ENCODE data around the gene SLC35A2. TPM values are rescaled to one million over a fixed set of nuclear protein-coding genes. Genes with fewer than 3 reads are reported as not detected.
A peak's percentile ranks its signal among the peaks of the same experiment; 100 is the strongest.

Gene SLC35A2
- polyA plus RNA-seq (2013, experiment 1 of 2; ENCODE audit: insufficient read length): 30.5 TPM
- 33.3 TPM for polyA plus RNA-seq (2013, experiment 2 of 2; ENCODE audit: insufficient read length)

DNA sequence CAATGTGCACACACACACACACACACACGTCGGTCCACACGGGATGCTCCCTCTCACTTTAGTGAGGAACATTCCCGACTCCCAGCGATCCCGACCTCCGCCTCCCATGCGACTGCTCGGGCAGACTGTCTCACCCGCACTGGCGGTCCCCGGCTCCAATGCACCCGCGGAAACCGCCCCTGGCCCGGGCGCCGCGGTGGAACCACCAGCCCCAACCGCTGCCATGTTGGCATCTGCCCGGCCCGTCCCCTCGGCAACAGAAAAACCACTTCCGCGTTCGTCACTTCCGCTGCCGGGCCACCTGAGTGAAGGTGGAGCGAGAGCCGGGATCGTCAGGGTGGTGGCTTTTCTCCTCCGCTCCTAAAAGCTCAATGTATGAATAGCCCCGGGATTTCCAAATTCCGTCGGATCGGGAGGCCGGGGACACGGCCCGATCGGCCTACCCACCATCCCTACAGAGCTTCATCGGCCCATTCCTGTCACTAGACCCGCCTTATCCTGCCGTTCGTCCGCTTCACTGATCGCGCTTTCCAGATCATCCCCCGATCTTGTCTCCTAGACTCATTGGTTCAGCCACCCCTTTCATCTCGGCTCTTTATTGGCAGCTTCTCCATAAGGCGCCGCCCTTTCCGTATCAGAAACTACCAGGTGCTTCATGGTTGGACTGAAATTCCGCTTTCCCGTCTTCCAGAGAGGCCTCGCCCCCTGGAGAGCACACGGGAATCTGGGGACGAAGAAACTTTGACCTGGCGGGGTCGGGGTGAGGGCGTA, at the start of gene SLC35A2:
Gene SLC35A2, minus strand, starts transcription at position 235 of the 771 bp plus-strand sequence. Its CDS starts 10 bp downstream, at position 225.
- DNase-seq: peak; percentile 61

GRCh38 chrX:48960291-48960690, 48.8 kb upstream of the SLC35A2 start:
- DNase-seq: no peak

DNA sequence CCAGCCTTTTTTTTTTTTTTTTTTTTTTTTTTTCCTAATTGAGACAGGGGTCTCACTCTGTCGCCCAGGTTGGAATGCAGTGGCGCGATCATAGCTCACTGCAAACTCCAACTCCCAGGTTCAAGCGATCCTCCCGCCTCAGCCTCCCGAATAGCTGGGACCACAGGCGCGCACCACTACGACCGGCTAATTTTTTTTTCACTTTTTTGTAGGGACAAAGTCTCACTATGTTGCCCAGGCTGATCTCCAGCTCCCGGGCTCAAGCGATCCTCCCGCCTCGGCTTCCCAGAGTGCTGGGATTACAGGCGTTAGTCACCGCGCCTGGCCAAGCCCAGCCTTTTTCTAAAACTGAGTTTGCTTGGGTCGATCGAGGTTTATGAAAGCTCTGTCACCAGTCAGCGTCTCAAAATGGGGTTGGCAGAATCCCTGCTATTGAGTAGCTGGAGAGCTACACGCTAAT, 47.2 kb upstream of the SLC35A2 start:
- DNase-seq: peak; percentile 62

DNA sequence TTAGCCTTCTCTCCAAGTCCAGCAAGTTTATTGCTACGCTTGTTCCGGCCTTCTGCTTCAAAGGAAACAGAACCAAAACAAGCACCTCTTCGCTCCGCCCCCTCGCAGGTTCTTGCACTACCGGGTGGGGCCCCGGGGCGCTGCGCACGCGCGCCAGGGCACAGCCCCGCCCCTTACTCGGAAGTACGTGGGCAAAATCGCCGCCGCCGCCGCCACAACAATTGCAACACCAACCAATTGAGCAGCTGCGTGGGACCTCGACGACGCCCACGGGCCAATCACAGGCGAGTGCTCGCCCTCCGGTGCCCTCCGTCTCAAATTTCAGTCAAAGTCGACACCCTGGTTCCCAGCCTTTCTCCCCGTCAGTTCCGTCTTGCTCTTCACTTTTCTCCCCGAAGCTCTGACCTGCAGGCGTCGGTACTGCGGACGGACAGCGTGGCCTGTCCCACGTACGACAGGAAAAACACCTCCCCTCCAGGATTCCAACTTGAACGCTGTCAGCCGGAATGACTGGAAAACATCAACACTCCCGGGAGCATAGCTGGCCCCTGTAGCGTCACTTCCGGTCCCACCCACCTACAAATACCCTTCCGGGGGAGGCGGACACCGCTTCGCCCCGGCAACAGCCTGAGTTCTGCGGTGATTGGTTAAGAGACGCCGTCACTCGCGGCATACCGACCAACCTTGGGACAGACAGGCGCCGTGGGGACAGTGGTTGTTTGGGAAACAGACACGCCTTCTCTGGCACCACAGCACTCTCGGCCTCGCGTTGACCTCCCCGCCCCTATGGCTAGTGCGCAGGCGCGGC, 46.6 kb upstream of the SLC35A2 start:
- peak; percentile 99 for DNase-seq

DNA sequence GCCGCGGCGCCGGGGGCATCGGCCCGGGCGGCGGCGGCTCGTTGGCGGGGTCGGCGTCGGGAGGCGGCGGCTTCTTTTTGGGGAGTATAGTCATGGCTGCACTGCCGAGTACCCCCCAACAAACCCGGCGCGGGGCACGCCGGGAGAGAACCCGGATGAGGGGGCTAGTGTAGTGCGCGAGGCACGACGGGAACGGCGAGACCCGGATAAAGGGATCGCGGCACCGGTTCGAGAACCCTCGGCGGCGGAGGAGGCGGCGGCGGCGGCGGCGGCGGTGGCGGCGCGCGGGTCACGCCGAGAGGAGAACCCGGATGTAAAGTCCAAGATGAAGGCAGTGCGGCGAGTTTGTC, 46.0 kb upstream of the SLC35A2 start, which contains the start of gene OTUD5:
Gene OTUD5, minus strand, starts transcription at position 131 of the 350 bp plus-strand sequence. Its CDS starts 37 bp downstream, at position 94.
- DNase-seq: peak; percentile 67

GRCh38 chrX:48956728-48957414, 45.4 kb upstream of the SLC35A2 start:
- no peak for DNase-seq

- no peak for DNase-seq
Observed at GRCh38 chrX:48948589-48948988, 37.1 kb upstream of the SLC35A2 start.

DNA sequence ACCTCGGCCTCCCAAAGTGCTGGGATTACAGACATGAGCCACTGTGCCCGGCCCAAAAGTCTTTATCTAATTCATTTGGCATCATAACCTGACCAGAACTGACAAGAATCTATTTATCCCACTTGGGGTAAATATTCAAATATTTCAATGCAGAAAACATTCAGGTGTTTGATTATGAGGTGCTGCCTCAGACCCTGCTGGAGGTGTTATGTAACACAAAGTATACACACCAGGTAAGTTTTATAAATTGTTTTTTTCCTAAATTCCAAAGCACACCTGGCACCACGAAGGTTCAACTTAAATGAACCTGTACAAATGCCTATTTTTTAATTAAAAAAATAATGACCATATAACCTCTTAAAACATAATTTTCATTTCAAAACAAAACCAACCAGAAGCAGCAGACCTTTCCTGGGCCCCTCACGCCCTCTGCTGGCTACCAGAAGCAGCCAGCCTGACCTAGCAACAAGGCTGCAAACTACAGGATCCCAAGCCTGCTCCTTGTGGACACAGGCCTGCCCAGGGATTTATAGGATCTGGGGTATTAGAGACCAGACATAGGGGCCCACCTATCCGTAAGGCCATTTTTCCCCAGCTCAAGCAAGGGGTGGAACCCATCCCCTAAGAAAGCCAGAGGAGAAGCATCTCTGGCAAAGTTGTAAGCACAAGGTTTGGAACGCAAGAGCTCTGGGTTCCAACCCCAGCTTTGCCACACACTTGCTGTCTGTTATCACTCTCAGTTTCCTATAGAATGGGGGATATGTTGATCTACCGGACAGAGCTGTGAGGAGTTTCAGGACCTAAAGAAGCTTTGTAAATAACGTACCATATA, 34.3 kb upstream of the SLC35A2 start:
- DNase-seq: peak; percentile 14

GRCh38 chrX:48942895-48943294, 31.4 kb upstream of the SLC35A2 start:
- no peak for DNase-seq

- no peak for DNase-seq
Observed at GRCh38 chrX:48940404-48940955, 29.0 kb upstream of the SLC35A2 start.

DNA sequence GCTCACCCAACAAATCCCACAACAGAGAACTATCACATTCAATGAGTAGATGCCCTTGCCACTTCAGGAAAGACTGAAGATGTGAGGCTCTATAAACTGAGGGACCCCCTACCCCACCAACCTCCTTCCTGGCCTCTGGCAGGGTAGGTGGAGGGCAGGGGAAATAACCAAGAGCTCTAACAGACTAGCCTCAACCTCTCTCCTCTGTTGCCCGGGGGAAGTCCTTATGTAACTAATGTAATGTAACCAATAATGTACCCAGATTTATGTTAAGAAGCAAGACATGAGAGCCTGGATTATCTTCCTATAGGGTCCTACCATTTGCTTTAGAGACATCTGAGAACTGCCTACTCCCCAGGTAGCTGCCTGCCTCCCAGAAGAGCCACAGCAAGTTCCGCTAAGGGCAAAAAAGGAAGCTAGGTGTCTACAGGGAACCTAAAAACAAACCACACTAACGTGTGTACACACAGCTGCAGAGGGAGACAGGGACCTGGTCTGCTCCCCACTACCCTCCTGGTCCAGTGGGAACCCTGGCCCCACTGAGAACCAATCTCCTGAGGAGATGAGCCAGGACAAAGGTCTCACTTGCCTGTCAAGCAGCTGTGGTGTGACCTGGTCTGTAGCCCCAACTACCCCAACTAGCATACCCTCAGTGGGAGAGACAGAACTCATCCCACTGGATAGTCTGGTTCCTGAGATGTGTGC, 28.2 kb upstream of the SLC35A2 start:
- no peak for DNase-seq

DNA sequence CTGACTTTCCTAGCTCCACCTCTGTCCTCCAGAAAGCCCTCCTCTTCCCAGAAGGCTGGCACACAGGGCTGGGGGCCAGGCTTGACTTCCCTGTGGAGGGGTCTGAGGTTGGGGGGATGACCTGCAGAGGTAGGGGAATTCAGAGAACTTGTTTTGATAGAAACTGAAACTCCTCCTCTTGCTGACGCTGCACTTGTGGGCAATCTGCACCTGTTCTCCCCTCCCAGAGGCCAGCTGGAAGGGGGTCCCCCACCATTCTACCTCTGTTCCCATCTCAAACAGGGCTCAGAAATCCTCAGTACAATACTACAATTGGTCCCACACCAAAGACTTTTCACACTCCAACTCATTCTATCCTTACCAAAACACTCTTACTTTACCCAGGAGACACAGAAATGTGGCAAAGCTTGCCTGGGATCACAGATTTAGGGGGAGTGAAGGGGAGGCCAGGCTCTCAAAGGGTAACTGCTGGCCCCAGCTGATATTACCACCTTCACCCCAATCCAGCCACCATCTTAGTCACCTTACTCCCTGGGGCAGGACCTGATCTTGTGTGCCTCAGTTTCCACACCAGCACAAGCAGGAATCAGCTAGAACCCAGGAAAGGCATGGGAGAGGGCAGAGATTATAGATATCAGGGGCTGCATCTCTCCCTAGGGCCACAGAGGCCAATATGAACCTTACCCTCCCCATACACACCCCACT, 27.4 kb upstream of the SLC35A2 start:
- DNase-seq: no peak

DNA sequence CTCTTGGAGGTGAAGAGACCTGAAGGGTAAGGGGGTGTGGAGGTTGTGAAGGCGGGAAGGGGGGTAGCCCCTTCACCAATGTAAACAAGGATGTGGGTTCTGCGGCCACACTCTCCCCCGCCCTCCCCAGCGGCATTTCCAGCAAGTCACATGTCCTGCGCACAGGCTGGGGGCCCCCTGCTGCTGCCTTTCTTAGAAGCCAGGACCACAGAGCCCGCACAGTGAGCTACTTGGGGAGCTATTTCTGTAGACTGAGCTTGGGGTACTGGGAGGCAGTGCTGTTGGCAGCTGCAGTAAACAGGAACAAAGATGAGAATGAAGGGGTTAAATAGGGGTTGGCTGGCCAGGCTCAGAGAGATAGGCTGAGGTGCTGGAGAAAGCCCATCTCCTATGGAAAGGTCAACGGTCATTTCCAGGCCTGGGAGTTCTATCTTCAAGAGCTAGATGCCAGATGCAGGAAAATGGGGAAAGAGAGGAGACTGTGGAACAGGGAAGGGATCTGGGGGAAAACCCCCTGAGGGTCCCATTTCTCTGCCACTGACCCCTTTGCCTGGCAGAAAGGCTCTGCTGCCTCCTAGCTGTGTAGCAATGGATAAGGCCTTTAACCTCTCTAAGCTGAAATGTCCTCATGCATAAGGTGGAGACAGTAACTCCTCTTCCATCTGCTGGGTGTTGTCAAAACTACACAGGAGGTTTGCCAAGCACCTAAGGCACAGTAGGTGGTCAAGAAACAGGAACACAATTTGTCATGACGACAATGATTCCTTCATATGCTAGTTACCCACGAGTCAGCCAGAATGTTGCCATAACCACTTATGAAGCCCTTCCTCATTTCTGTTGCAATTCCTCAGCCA, 25.8 kb upstream of the SLC35A2 start:
- peak; percentile 10 for DNase-seq

GRCh38 chrX:48936429-48937053, 25.1 kb upstream of the SLC35A2 start:
- no peak for DNase-seq

- DNase-seq: no peak
Observed at GRCh38 chrX:48935301-48935670, 23.8 kb upstream of the SLC35A2 start.

DNA sequence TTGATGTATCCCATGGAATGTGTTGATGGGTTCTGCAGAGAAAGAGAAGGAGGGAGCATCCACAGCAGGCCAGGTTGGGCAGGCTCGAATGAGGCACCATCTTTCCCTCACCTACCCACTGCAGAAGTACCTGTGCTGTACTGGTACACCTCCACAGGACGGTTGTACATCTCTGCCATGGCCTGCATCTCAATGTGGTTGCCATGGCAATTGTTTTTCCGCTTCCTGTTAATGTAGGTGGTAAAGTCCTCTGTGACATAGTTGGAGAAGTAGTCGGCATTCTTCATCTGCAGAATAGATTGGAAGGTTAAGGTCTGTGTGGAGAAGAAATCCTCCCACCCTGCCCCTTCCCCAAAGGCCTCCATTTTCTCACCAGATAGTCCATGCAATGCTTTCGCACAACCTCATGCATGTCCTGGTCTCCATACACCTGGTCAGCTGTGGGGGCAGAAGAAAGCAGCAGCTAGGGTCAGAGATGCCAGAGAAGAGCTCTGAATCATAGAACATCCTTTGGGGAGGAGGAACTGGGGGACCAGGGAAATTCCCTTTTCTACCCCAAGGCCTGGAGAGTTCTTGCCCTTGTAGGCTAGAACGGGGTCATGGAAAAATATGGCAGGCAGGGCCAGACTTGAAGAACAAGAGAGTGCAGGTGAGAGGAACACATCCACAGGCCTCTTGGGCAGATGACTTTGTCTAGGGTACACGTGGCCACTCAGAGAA, 23.3 kb upstream of the SLC35A2 start:
- DNase-seq: no peak

DNA sequence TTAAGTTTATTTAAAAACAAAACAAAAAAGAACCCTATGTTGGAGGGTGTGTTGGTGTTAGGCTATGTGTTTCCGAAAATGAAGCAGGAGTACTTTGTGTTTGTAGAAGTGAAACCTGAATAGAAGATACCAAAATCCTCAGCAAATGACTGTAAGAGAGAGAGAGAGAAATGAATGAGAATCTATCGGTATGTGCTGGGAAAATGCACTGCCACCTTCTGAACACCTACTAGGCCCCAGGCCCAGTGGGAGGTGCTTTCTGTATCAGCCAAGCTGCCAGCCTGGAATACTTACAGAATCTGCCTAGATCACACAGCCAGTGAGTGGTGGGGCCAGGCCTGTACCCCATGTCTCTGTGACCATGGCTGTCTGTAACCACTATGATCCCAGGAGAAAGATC, 22.3 kb upstream of the SLC35A2 start:
- no peak for DNase-seq

- DNase-seq: no peak
Observed at GRCh38 chrX:48927736-48928382, 16.4 kb upstream of the SLC35A2 start.

All from fibroblast of skin of abdomen (primary cell).